HEK293 (cell line): Measurements from ENCODE around the gene BRAT1.

Experiments
- ATF2 ChIP-seq: fragments of 450-650 bp; formaldehyde crosslinking; IDR thresholded peaks from 2 replicates; pipeline ENCODE4 v1.5.1; 2016; ENCODE audit warnings: missing biosample characterization, missing genetic modification characterization, low read depth
- CTCF ChIP-seq: fragments of 450-650 bp; formaldehyde crosslinking; IDR thresholded peaks from 2 replicates; pipeline ENCODE4 v1.5.1; 2016; ENCODE audit warnings: missing biosample characterization, missing genetic modification characterization
- YY2 ChIP-seq: fragments of 450-650 bp; formaldehyde crosslinking; IDR thresholded peaks from 2 replicates; pipeline ENCODE4 v1.5.1; 2016; ENCODE audit warnings: missing biosample characterization, missing genetic modification characterization
- ZBTB8A ChIP-seq: fragments of 450-650 bp; formaldehyde crosslinking; IDR thresholded peaks from 2 replicates; pipeline ENCODE4 v1.5.1; 2016; ENCODE audit warnings: missing biosample characterization, missing genetic modification characterization
- ZNF23 ChIP-seq: fragments of 450-650 bp; formaldehyde crosslinking; IDR thresholded peaks from 2 replicates; pipeline ENCODE4 v1.5.1; 2016; ENCODE audit warnings: missing biosample characterization, missing genetic modification characterization, borderline replicate concordance
- ZNF37A ChIP-seq: fragments of 450-650 bp; IDR thresholded peaks from 2 replicates; pipeline ENCODE4 v1.5.1; 2018; ENCODE audit warnings: missing biosample characterization, missing genetic modification characterization
- ZNF747 ChIP-seq: fragments of 450-650 bp; formaldehyde crosslinking; IDR thresholded peaks from 2 replicates; pipeline ENCODE4 v1.5.1; 2016; ENCODE audit warnings: missing biosample characterization, missing genetic modification characterization
- ZNF792 ChIP-seq: fragments of 450-650 bp; formaldehyde crosslinking; IDR thresholded peaks from 2 replicates; pipeline ENCODE4 v1.5.1; 2016; ENCODE audit warnings: missing biosample characterization, missing genetic modification characterization
- TF ChIP-seq, protein P1 (sequence below): fragments of 450-650 bp; formaldehyde crosslinking; IDR thresholded peaks from 2 replicates; pipeline ENCODE4 v1.5.1; 2016; ENCODE audit warnings: missing biosample characterization, missing genetic modification characterization

GRCh38 chr7:2602406-2603043 is 47.2 kb upstream of the BRAT1 start:
- TF ChIP-seq, protein P1, sequence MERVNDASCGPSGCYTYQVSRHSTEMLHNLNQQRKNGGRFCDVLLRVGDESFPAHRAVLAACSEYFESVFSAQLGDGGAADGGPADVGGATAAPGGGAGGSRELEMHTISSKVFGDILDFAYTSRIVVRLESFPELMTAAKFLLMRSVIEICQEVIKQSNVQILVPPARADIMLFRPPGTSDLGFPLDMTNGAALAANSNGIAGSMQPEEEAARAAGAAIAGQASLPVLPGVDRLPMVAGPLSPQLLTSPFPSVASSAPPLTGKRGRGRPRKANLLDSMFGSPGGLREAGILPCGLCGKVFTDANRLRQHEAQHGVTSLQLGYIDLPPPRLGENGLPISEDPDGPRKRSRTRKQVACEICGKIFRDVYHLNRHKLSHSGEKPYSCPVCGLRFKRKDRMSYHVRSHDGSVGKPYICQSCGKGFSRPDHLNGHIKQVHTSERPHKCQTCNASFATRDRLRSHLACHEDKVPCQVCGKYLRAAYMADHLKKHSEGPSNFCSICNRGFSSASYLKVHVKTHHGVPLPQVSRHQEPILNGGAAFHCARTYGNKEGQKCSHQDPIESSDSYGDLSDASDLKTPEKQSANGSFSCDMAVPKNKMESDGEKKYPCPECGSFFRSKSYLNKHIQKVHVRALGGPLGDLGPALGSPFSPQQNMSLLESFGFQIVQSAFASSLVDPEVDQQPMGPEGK (tag by site-specific recombination) = no peak
- TF ChIP-seq YY2 (tag by site-specific recombination) (no peak), ZNF37A (tag by site-specific recombination) (no peak), CTCF (tag by site-specific recombination) (no peak), ATF2 (tag by site-specific recombination) (no peak), ZBTB8A (no peak), ZNF23 (tag by site-specific recombination) (no peak), ZNF792 (tag by site-specific recombination) (no peak), ZNF747 (no peak)
